Ascending aorta (tissue), 2 donors: Measurements from ENCODE around the gene ERAP2. TPM values are rescaled to one million over a fixed set of nuclear protein-coding genes. Genes with fewer than 3 reads are reported as not detected.
A peak's percentile ranks its signal among the peaks of the same experiment; 100 is the strongest.
"Not testable (repeated sequence)": the region's sequence is repeated elsewhere in the genome, so short reads cannot be mapped to it uniquely, and the experiment has no call there.

ENCODE experiments used
- DNase-seq, 2 donors: peaks; one replicate each; pipeline ENCODE4 v3.0.0-alpha.2; 2019; ENCODE audit warnings: low spot score in 2 of 2
- H3K27ac ChIP-seq, 2 donors: fragments of 200-600 bp; sonication (generic); one replicate each; pipeline ENCODE4 v1.5.1; 2016 to 2017; ENCODE audit warnings: mild to moderate bottlenecking in 1 of 2
- H3K27me3 ChIP-seq: fragments of 200-600 bp; sonication (generic); one replicate; pipeline ENCODE4 v1.5.1; 2017
- H3K36me3 ChIP-seq, 2 donors: fragments of 200-600 bp; sonication (generic); one replicate each; pipeline ENCODE4 v1.5.1; 2016
- H3K4me1 ChIP-seq, 2 donors: fragments of 200-600 bp; sonication (generic); one replicate each; pipeline ENCODE4 v1.5.1; 2016 to 2017; ENCODE audit warnings: mild to moderate bottlenecking in 1 of 2
- H3K4me3 ChIP-seq, 2 donors: fragments of 200-600 bp; sonication (generic); one replicate each; pipeline ENCODE4 v1.5.1; 2016 to 2017; ENCODE audit warnings: mild to moderate bottlenecking in 1 of 2
- H3K9me3 ChIP-seq, 2 donors: fragments of 200-600 bp; sonication (generic); one replicate each; pipeline ENCODE4 v1.5.1; 2016
- intact Hi-C: fragments of 100-400 bp; cut with DNase I; formaldehyde crosslinking; loops from one replicate; pipeline ENCODE4 v1.15.1; 2023
- total RNA-seq: library from RNA; depleted of rRNA; stranded (reverse); fragments of >200 nt; gene quantifications from one replicate; pipeline ENCODE4 v1.1.0, GENCODE V29; 2016
- TF ChIP-seq, protein P1 (sequence below), 3 experiments: fragments of 200-600 bp in 2 of 3; fragments of 450-650 bp in 1 of 3; sonication (generic) in 2 of 3; IDR thresholded peaks; one replicate each; pipeline ENCODE4 v1.5.1; 2016 to 2019; ENCODE audit warnings: antibody characterized with exemption in 3 of 3, mild to moderate bottlenecking in 1 of 3, moderate library complexity in 1 of 3

ERAP2 gene
- total RNA-seq, 1 donor from 2014 or later, result 20.6 TPM

DNA sequence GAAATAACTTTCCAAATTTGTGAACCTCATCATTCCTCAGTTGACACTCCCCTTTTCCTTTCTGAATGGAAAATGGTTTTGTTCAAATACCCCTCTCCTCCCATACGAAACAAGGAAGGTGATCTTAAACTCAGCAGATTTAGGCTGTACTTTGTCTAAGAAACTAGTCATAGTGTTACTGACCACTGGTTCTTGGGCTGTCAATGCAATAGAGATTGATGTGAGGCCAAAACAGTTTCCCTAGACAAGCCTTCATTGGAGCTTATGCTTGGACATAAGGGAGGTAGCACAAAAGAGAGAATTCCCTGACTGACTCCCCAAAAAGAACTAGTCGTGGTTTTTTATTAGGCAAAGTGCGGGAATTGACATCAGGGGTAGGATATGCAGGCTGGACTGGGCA lies 54.3 kb downstream of the ERAP2 start:
- TF ChIP-seq, protein P1, sequence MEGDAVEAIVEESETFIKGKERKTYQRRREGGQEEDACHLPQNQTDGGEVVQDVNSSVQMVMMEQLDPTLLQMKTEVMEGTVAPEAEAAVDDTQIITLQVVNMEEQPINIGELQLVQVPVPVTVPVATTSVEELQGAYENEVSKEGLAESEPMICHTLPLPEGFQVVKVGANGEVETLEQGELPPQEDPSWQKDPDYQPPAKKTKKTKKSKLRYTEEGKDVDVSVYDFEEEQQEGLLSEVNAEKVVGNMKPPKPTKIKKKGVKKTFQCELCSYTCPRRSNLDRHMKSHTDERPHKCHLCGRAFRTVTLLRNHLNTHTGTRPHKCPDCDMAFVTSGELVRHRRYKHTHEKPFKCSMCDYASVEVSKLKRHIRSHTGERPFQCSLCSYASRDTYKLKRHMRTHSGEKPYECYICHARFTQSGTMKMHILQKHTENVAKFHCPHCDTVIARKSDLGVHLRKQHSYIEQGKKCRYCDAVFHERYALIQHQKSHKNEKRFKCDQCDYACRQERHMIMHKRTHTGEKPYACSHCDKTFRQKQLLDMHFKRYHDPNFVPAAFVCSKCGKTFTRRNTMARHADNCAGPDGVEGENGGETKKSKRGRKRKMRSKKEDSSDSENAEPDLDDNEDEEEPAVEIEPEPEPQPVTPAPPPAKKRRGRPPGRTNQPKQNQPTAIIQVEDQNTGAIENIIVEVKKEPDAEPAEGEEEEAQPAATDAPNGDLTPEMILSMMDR (IDR thresholded peaks at IDR 0.05), result no peak
- Histone ChIP-seq H3K9me3 (no peaks in the 10 kb centered on the region), H3K4me1 (peaks cover 0 to 7% of the 10 kb centered on the region in 2 donors), H3K4me3 (no peak overlapping the region), H3K27ac (no peak overlapping the region), H3K36me3 (no peaks in the 10 kb centered on the region), H3K27me3 (no peaks in the 10 kb centered on the region)
- intact Hi-C loops, result loop anchor here (5.0 to 10.0 kb wide), 2 partner anchors 53 to 1286 kb away; partner anchors contain the start of genes ERAP2 and RFESD
- no peak for DNase-seq

DNA sequence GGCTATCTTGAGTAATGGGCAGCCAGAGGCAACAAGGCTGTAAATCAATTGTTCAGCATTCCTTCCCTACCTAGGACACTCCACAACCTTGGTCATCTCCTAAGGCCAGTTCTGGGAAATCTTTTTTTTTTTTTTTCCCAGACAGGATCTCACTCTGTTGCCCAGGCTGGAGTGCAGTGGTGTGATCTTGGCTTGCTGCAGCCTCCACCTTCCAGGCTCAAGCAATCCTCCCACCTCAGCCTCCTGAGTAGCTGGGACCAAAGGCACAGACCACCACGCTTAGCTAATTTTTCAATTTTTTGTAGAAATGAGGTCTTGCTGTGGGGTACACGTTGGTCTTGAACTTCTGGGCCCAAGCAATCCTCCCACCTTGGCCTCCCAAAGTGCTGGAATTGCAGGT lies 54.7 kb downstream of the ERAP2 start:
- H3K4me1 ChIP-seq, H3K27ac ChIP-seq, H3K27me3 ChIP-seq, H3K9me3 ChIP-seq, DNase-seq, H3K36me3 ChIP-seq, H3K4me3 ChIP-seq: not testable (repeated sequence)
- intact Hi-C loops, result loop anchor here (5.0 to 10.0 kb wide), 2 partner anchors 54 to 1286 kb away; partner anchors contain the start of genes ERAP2 and RFESD

DNA sequence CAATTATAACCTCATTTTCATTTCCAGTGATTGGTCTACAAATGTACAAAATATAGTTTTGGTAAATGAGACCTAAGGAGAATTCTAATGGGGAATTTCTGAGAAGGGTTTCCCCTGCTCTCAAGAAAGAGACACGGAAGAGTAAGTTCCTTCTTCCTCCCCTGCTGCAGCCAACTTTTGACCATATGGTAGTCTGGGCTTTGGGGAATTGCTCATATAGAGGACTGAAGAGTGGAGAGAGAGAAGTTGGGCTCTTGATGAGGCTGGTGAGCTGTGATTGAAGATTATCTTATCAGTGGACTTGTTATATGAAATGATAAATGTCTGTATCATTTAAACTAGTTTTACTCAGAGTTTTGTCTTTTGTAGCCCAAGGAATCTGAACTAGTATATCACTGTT lies 55.3 kb downstream of the ERAP2 start:
- no peak overlapping the region for H3K4me3 ChIP-seq
- no peak for DNase-seq
- H3K9me3 ChIP-seq, result no peaks in the 10 kb centered on the region
- H3K4me1 ChIP-seq, result peaks cover 0 to 7% of the 10 kb centered on the region in 2 donors
- intact Hi-C loops, result loop anchor here (5.0 to 10.0 kb wide), 2 partner anchors 54 to 1287 kb away; partner anchors contain the start of genes ERAP2 and RFESD
- no peaks in the 10 kb centered on the region for H3K27me3 ChIP-seq
- H3K27ac ChIP-seq, result no peak overlapping the region
- H3K36me3 ChIP-seq, result no peaks in the 10 kb centered on the region
- TF ChIP-seq, protein P1 (IDR thresholded peaks at IDR 0.05), result no peak

DNA sequence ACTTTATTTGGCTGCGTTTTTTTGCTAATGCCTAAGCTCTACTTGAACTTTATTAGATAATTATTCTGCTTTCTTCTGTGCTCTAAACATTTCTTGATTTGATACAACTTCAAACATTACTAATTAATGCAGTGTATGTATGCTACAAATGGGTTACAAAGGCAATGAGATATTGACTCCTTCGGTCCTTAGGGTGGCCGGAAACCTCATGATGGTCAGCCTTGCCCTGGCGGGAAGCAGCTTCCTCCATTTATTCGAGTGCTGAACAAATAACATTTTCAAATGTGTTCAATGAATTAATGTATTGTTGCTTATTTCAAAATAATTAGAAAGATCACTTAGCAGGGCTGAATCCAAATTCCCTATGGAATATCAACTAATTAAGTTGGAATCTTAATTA lies 55.7 kb downstream of the ERAP2 start:
- intact Hi-C loops, result loop anchor here (5.0 to 10.0 kb wide), 2 partner anchors 55 to 1287 kb away; partner anchors contain the start of genes ERAP2 and RFESD
- no peak overlapping the region for H3K4me3 ChIP-seq
- no peak for DNase-seq
- H3K9me3 ChIP-seq, result no peaks in the 10 kb centered on the region
- no peaks in the 10 kb centered on the region for H3K27me3 ChIP-seq
- peaks cover 0 to 7% of the 10 kb centered on the region in 2 donors for H3K4me1 ChIP-seq
- TF ChIP-seq, protein P1 (IDR thresholded peaks at IDR 0.05), result no peak
- H3K27ac ChIP-seq, result no peak overlapping the region
- no peaks in the 10 kb centered on the region for H3K36me3 ChIP-seq

- no peak for DNase-seq
- peaks cover 4 to 10% of the 10 kb centered on the region in 2 donors for H3K4me1 ChIP-seq
- no peaks in the 10 kb centered on the region for H3K36me3 ChIP-seq
- no peaks in the 10 kb centered on the region for H3K9me3 ChIP-seq
- peak overlapping the region; percentile 90 to 95 for H3K4me3 ChIP-seq
- H3K27ac ChIP-seq, result peak overlapping the region; percentile 92 to 94
- intact Hi-C loops, result loop anchor here (2.0 to 10.0 kb wide), 3 partner anchors 57 to 1995 kb away; partner anchors contain the start of genes CHD1, ERAP2 and RFESD
- H3K27me3 ChIP-seq, result no peaks in the 10 kb centered on the region
- TF ChIP-seq, protein P1 (IDR thresholded peaks at IDR 0.05), result no peak
Measured at GRCh38 chr5:96933764-96934707, 57.7 kb downstream of the ERAP2 start.
